Renal pelvis (tissue), 4 donors: ENCODE data around the gene PIK3CD. TPM values are rescaled to one million over a fixed set of nuclear protein-coding genes. Genes with fewer than 3 reads are reported as not detected.
"Not testable (repeated sequence)": the region's sequence is repeated elsewhere in the genome, so short reads cannot be mapped to it uniquely, and the experiment has no call there.

Experiments
- DNase-seq: peaks from one replicate; pipeline ENCODE4 v3.0.0-alpha.2; 2013
- polyA plus RNA-seq, 3 donors: library from polyadenylated mRNA; unstranded; fragments of 120-200 nt; gene quantifications; one replicate each; pipeline ENCODE4 v1.2.1, GENCODE V29; 2013; ENCODE audit not compliant: insufficient read length in 3 of 3

Gene PIK3CD
- polyA plus RNA-seq, 3 donors: 7.0 to 10.4 (median 8.2) TPM

GRCh38 chr1:9733160-9733789 lies 81.7 kb downstream of the PIK3CD start:
- no peak for DNase-seq

- no peak for DNase-seq
Measured at GRCh38 chr1:9735800-9736199, 84.3 kb downstream of the PIK3CD start.

GRCh38 chr1:9736241-9736640 lies 84.7 kb downstream of the PIK3CD start:
- no peak for DNase-seq

GRCh38 chr1:9737057-9737456 lies 85.5 kb downstream of the PIK3CD start:
- DNase-seq: no peak

- no peak for DNase-seq
Measured at GRCh38 chr1:9737671-9738070, 86.1 kb downstream of the PIK3CD start.

- no peak for DNase-seq
Measured at GRCh38 chr1:9744106-9744799, 92.7 kb downstream of the PIK3CD start.

- no peak for DNase-seq
Measured at GRCh38 chr1:9746211-9746610, 94.7 kb downstream of the PIK3CD start.

- no peak for DNase-seq
Measured at GRCh38 chr1:9746651-9747050, 95.1 kb downstream of the PIK3CD start.

GRCh38 chr1:9748391-9748790 lies 96.9 kb downstream of the PIK3CD start:
- not testable (repeated sequence) for DNase-seq

- no peak for DNase-seq
Measured at GRCh38 chr1:9749361-9749760, 97.8 kb downstream of the PIK3CD start.

- DNase-seq: no peak
Measured at GRCh38 chr1:9751971-9752370, 100.4 kb downstream of the PIK3CD start.

GRCh38 chr1:9753121-9753531 lies 101.6 kb downstream of the PIK3CD start:
- no peak for DNase-seq

GRCh38 chr1:9755441-9755995 lies 104.0 kb downstream of the PIK3CD start:
- DNase-seq: no peak

- DNase-seq: no peak
Measured at GRCh38 chr1:9758559-9759121, 107.1 kb downstream of the PIK3CD start.

GRCh38 chr1:9759939-9760338 lies 108.4 kb downstream of the PIK3CD start:
- no peak for DNase-seq

GRCh38 chr1:9760824-9761223 lies 109.3 kb downstream of the PIK3CD start:
- no peak for DNase-seq

GRCh38 chr1:9761855-9762254 lies 110.3 kb downstream of the PIK3CD start:
- no peak for DNase-seq

GRCh38 chr1:9762446-9762845 lies 110.9 kb downstream of the PIK3CD start:
- not testable (repeated sequence) for DNase-seq

- no peak for DNase-seq
Measured at GRCh38 chr1:9763914-9764313, 112.4 kb downstream of the PIK3CD start.

- DNase-seq: no peak
Measured at GRCh38 chr1:9764550-9764949, 113.0 kb downstream of the PIK3CD start.

GRCh38 chr1:9766759-9767442 lies 115.4 kb downstream of the PIK3CD start:
- no peak for DNase-seq

- no peak for DNase-seq
Measured at GRCh38 chr1:9767964-9768668, 116.6 kb downstream of the PIK3CD start.
